Measurements from ENCODE around the gene TIAM1. TPM values are rescaled to one million over a fixed set of nuclear protein-coding genes. Genes with fewer than 3 reads are reported as not detected.

The TIAM1 gene, protein sequence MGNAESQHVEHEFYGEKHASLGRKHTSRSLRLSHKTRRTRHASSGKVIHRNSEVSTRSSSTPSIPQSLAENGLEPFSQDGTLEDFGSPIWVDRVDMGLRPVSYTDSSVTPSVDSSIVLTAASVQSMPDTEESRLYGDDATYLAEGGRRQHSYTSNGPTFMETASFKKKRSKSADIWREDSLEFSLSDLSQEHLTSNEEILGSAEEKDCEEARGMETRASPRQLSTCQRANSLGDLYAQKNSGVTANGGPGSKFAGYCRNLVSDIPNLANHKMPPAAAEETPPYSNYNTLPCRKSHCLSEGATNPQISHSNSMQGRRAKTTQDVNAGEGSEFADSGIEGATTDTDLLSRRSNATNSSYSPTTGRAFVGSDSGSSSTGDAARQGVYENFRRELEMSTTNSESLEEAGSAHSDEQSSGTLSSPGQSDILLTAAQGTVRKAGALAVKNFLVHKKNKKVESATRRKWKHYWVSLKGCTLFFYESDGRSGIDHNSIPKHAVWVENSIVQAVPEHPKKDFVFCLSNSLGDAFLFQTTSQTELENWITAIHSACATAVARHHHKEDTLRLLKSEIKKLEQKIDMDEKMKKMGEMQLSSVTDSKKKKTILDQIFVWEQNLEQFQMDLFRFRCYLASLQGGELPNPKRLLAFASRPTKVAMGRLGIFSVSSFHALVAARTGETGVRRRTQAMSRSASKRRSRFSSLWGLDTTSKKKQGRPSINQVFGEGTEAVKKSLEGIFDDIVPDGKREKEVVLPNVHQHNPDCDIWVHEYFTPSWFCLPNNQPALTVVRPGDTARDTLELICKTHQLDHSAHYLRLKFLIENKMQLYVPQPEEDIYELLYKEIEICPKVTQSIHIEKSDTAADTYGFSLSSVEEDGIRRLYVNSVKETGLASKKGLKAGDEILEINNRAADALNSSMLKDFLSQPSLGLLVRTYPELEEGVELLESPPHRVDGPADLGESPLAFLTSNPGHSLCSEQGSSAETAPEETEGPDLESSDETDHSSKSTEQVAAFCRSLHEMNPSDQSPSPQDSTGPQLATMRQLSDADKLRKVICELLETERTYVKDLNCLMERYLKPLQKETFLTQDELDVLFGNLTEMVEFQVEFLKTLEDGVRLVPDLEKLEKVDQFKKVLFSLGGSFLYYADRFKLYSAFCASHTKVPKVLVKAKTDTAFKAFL (N-terminal part only)
- 10 to 100 TPM; 34.9 to 38.5 TPM for total RNA-seq

DNA sequence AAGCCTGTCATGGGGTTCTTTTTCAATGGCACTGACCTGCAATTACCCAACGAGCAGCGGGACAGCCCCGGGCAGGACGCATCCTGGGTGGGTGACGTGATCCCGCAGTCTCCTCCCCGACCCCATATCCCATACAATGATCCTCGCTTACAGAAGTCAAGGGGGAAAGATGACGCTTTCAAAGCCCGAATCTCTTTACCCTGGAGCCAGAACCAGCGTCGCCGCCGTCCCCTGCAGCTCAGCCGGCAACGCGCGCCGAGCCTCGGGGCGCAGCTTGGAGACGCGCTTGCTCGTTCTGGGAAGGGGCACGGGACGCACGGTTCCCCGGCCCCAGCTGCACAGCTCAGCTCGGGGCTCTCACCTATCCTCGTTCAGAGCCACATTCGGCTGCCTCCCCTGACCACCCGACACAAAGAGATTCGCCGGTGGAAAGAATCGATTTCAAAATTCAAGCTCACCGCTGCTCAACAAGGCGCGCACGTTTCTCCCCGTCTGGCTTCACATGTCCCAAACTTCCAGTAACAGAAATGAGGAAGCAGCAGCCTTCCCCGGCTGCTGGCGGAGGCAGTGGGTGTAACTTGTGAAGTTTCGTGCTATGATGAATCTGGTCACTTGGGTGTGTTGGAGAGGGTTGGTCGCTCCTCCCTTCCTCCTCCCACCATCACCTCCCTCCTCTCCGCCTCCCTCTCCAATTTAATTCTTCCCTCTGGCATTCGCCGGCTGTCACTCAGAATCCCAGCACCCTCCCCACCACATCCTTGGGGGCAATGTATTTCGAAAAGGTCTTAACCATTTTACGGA is at the start of gene TIAM1:
Gene TIAM1, minus strand, starts transcription at position 582 of the 801 bp plus-strand sequence. CDS start 77,289 bp downstream, outside the sequence.
- intact Hi-C loops (cut with micrococcal nuclease), result loop anchor here (5.0 kb wide), 1 partner anchor 213 kb away; no protein-coding TSS in a partner anchor
- Mint-ChIP-seq H3K27me3 (peaks cover 3% of the 10 kb centered on the region), H3K27ac (peak within 1 kb of the TSS; percentile 80), H3K36me3 (ENCODE audit: low read depth) (peaks cover 2% of the 10 kb centered on the region), H3K9me3 (no peaks in the 10 kb centered on the region), H3K4me1 (ENCODE audit: low read depth) (peaks cover 47% of the 10 kb centered on the region), H3K4me3 (peak within 1 kb of the TSS; percentile 84)
- ChIA-PET POLR2A (interaction anchor here (0.9 to 3.4 kb wide), 4 partner anchors 9 to 214 kb away, joined by 3 to 26 read pairs (median 8); no protein-coding TSS in a partner anchor), CTCF (interaction anchor here (0.9 to 2.9 kb wide), 9 partner anchors 9 to 260 kb away, joined by 3 to 14 read pairs (median 3); no protein-coding TSS in a partner anchor)
- TF ChIP-seq, protein P1, sequence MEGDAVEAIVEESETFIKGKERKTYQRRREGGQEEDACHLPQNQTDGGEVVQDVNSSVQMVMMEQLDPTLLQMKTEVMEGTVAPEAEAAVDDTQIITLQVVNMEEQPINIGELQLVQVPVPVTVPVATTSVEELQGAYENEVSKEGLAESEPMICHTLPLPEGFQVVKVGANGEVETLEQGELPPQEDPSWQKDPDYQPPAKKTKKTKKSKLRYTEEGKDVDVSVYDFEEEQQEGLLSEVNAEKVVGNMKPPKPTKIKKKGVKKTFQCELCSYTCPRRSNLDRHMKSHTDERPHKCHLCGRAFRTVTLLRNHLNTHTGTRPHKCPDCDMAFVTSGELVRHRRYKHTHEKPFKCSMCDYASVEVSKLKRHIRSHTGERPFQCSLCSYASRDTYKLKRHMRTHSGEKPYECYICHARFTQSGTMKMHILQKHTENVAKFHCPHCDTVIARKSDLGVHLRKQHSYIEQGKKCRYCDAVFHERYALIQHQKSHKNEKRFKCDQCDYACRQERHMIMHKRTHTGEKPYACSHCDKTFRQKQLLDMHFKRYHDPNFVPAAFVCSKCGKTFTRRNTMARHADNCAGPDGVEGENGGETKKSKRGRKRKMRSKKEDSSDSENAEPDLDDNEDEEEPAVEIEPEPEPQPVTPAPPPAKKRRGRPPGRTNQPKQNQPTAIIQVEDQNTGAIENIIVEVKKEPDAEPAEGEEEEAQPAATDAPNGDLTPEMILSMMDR (IDR thresholded peaks at IDR 0.05), result no peak
- DNase-seq (peak; percentile 47), ATAC-seq (peak; percentile 73)

DNA sequence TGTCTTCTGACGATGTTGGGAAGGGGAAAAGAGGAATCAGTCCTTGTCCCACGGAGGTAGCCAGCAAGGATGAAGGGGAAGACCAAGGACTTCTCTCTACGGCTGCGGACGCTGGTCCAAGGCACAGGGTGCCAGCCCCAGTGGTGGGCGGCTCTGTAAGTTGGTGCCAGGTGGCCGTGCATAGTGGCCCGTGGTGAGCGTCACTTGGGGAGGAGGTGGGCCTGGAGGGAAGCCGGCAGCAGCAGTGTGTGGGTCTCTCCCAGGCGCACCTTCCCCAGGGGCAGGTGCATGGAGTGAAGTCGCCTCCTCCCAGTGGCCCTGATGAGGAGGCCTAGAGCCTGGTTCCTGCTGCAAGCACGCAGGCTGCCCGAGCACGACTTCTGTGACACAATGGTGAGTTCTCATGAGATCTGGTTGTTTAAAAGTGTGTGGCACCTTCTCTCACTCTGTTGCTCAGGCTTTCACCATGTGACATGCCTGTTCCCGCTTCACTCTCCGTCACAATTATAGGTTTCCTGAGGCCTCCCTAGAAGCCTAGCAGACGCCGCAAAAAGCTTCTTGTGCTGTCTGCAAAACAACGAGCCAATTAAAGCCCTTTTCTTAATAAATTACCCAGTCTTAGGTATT is 43.6 kb upstream of the TIAM1 start:
- H3K27me3 Mint-ChIP-seq, result peaks cover 2% of the 10 kb centered on the region
- H3K27ac Mint-ChIP-seq, result no peak overlapping the region
- H3K36me3 Mint-ChIP-seq (ENCODE audit: low read depth), result no peaks in the 10 kb centered on the region
- peaks cover 15% of the 10 kb centered on the region for H3K4me1 Mint-ChIP-seq (ENCODE audit: low read depth)
- TF ChIP-seq, protein P1 (IDR thresholded peaks at IDR 0.05), result no peak
- no peaks in the 10 kb centered on the region for H3K9me3 Mint-ChIP-seq
- CTCF ChIA-PET, result no interaction called here
- no peak overlapping the region for H3K4me3 Mint-ChIP-seq
- intact Hi-C loops (cut with micrococcal nuclease), result no loop called here
- ATAC-seq, result no peak
- DNase-seq, result no peak
- POLR2A ChIA-PET, result interaction anchor here (1.0 kb wide), 1 partner anchor 23 kb away, joined by 4 read pairs; no protein-coding TSS in a partner anchor

DNA sequence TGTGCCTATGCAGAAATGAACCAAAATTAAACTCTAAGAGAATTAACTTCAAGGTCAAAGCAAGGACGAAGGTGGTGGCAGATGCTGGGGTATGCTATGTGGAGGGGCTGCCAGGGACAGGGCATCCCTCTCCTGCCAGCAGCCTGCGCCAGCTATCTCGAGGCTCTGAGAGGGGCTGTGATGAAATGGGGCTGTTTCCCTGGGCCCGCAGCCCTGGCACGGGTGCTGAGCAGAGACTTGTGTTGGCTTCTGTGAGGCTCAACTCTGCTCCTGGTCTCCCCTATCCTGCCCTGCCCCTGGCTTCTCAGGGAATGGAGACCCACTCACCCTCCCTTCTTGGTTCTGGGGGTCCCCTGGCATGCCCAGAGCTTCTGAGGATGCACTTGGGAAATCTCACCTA is 41.9 kb upstream of the TIAM1 start:
- no peaks in the 10 kb centered on the region for H3K36me3 Mint-ChIP-seq (ENCODE audit: low read depth)
- ChIA-PET POLR2A (no interaction called here), CTCF (interaction anchor here (1.0 kb wide), 1 partner anchor 14 kb away, joined by 3 read pairs; no protein-coding TSS in a partner anchor)
- TF ChIP-seq, protein P1 (IDR thresholded peaks at IDR 0.05), result no peak
- H3K4me3 Mint-ChIP-seq, result no peak overlapping the region
- H3K9me3 Mint-ChIP-seq, result no peaks in the 10 kb centered on the region
- peak; percentile 45 for ATAC-seq
- peaks cover 2% of the 10 kb centered on the region for H3K27me3 Mint-ChIP-seq
- DNase-seq, result no peak
- H3K27ac Mint-ChIP-seq, result no peak overlapping the region
- H3K4me1 Mint-ChIP-seq (ENCODE audit: low read depth), result peaks cover 15% of the 10 kb centered on the region
- intact Hi-C loops (cut with micrococcal nuclease), result no loop called here

DNA sequence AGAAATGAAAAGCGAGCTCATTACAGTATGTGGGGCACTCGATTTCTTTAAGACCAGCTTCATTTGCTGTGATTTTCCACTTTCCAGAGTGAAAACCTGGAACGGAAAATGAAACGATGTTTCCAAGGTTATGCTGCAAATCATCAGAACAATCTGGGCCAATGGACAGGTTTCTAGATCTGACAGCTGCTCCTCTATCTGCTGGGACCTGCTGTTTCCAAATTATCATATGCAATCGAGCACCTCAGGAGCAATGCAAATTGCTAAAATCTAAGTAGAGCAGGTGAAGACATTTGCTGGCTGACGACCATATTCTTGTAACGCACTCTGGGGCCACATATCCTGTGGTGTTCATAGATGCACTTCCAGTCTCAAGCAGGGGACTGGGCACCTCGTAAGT is 39.7 kb upstream of the TIAM1 start:
- H3K27ac Mint-ChIP-seq, result no peak overlapping the region
- CTCF ChIA-PET, result no interaction called here
- H3K36me3 Mint-ChIP-seq (ENCODE audit: low read depth), result no peaks in the 10 kb centered on the region
- H3K9me3 Mint-ChIP-seq, result no peaks in the 10 kb centered on the region
- H3K4me3 Mint-ChIP-seq, result no peak overlapping the region
- TF ChIP-seq, protein P1 (IDR thresholded peaks at IDR 0.05), result no peak
- ATAC-seq (no peak), DNase-seq (no peak)
- intact Hi-C loops (cut with micrococcal nuclease), result no loop called here
- POLR2A ChIA-PET, result interaction anchor here (0.6 kb wide), 1 partner anchor 32 kb away, joined by 3 read pairs; no protein-coding TSS in a partner anchor
- H3K27me3 Mint-ChIP-seq, result peaks cover 2% of the 10 kb centered on the region
- H3K4me1 Mint-ChIP-seq (ENCODE audit: low read depth), result peaks cover 15% of the 10 kb centered on the region
